ENCODE data around the gene FUT6.

Gene FUT6

DNA sequence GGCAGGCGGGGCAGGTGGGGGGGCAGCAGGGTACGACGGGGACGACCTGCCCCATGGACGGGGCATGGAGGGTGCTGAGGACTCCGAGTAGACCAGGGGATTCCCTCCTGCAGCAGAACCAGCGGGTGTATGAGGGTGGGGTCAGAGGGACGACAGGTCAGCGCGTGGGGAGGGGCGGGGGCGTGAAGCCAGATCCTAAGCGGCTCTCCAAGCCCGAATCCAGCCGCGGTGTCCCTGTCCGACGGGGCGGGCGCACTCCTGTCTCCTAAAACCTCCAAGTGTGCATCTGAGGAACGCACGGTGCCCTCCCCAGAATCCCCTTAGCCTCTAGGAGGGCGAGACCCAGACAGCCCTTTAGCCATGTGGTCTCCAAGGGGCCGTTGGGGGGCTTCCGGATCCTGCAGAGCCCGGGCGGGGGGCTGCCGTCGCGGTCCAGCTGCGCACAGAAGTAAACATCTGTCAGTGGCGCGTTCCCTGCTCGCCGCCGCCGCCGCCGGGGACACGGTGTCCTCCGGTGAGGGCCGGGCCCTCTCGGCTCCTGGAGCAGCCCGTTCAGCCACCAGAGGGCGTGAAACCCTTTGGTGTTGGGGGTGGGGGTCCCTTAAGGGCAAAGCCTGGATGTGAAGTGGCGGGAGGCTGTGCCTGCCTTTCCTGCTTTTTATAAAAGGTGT is 33.9 kb downstream of the FUT6 start:
- TF ChIP-seq, protein P1, sequence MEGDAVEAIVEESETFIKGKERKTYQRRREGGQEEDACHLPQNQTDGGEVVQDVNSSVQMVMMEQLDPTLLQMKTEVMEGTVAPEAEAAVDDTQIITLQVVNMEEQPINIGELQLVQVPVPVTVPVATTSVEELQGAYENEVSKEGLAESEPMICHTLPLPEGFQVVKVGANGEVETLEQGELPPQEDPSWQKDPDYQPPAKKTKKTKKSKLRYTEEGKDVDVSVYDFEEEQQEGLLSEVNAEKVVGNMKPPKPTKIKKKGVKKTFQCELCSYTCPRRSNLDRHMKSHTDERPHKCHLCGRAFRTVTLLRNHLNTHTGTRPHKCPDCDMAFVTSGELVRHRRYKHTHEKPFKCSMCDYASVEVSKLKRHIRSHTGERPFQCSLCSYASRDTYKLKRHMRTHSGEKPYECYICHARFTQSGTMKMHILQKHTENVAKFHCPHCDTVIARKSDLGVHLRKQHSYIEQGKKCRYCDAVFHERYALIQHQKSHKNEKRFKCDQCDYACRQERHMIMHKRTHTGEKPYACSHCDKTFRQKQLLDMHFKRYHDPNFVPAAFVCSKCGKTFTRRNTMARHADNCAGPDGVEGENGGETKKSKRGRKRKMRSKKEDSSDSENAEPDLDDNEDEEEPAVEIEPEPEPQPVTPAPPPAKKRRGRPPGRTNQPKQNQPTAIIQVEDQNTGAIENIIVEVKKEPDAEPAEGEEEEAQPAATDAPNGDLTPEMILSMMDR (conservative IDR thresholded peaks at IDR 0.05; ENCODE audit: low read depth, low read length): peak; percentile 79
- peak overlapping the region; percentile 28 for H3K4me3 ChIP-seq (ENCODE audit: low read depth, low read length)
- DNase-seq (ENCODE audit: low read depth): peak; percentile 55

DNA sequence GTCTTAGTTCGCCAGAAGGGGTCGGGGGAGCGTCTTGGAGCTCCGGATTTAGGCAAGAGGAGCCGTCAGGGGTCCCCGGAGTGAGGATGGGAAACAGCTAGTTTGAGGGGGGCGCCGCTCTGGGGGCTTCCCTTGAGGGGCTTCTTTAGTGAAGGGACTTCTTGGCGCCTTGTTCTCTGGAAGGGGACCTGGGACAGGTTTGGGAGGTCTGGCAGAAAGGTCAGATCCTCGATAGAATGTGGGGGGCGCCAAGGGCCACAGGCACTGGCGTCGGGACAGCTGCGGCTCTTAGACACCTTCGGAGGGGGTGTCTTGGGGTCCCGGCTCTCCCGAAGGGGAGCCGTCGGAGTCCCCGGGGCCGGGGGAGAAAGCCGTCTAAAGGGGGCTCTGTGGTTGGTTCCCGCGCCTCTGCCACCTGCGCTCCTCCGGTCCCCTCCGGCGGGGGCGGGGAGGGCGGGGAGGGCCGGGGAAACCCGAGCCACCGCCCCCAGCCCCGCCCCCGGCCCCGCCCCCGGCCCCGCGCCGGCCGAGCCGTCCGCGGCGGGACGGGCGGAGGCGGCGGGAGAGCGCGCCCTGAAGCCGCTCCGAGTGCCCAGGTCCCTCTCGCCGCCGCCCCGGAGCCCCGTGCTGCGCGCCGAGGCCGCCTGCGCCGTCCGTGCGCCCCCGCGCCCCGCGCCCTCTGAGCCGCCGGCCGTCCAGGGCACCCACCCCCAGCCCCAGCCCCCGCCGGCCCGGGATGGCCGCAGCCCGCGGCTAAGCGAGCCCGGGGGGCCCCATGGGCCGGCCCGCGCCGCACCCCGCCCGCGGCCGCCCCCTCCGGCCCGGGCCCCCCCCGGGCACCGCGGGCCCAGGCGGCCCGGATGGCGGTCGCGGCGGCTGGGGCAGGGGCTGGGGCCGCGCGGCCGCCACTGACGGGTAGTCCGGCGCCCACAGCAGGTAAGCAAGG is 34.7 kb downstream of the FUT6 start, which contains the start of gene NRTN:
Gene NRTN, plus strand, starts transcription at position 552 of the 946 bp plus-strand sequence. CDS start 19,099 bp downstream, outside the sequence.
- no peak for DNase-seq (ENCODE audit: low read depth)
- H3K4me3 ChIP-seq (ENCODE audit: low read depth, low read length): peak within 1 kb of the TSS; percentile 44
- TF ChIP-seq, protein P1 (conservative IDR thresholded peaks at IDR 0.05; ENCODE audit: low read depth, low read length): no peak

DNA sequence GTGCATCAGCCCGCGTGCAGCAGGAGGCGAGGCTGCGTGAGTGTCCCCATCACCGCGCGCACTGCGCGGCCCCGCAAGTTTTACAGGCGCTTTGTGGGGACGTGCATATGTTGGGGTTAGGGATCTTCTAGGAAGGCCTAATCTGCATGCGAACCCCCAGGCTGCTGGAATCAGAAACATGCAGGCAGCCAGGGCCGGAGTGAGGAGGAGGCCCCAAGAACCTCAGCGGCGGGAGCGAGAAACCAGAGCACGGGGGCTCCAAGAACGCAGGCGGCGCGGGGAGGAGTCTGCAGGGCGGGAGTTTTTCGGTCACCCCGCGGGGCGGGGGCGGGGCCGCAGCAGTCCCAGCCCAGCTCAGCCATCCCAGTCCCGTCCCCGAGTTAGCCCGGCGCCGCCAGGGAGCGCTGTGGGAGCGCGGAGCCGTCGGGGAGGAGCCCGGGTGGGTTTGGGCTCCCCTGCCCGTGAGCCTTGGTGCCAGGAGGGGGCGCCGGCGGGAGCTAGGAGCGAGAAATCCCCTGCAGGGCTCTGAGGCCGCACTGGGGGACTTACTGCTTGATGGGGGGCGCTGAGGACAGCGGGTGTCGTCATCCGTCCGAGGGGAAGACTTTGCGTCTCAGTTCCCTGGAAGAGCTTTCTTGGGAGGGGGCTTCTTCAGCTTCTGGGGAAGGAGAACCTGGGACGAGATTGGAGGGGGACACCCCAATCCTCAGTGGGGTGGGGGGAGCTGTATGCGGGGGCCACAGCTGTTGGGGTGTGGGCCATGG is 35.6 kb downstream of the FUT6 start:
- TF ChIP-seq, protein P1 (conservative IDR thresholded peaks at IDR 0.05; ENCODE audit: low read depth, low read length): peak; percentile 86
- DNase-seq (ENCODE audit: low read depth): peak; percentile 91
- peak overlapping the region; percentile 44 for H3K4me3 ChIP-seq (ENCODE audit: low read depth, low read length)

GRCh38 chr19:5803441-5803751 is 36.1 kb downstream of the FUT6 start:
- TF ChIP-seq, protein P1 (conservative IDR thresholded peaks at IDR 0.05; ENCODE audit: low read depth, low read length): no peak
- H3K4me3 ChIP-seq (ENCODE audit: low read depth, low read length): peak overlapping the region; percentile 44
- DNase-seq (ENCODE audit: low read depth): no peak

DNA sequence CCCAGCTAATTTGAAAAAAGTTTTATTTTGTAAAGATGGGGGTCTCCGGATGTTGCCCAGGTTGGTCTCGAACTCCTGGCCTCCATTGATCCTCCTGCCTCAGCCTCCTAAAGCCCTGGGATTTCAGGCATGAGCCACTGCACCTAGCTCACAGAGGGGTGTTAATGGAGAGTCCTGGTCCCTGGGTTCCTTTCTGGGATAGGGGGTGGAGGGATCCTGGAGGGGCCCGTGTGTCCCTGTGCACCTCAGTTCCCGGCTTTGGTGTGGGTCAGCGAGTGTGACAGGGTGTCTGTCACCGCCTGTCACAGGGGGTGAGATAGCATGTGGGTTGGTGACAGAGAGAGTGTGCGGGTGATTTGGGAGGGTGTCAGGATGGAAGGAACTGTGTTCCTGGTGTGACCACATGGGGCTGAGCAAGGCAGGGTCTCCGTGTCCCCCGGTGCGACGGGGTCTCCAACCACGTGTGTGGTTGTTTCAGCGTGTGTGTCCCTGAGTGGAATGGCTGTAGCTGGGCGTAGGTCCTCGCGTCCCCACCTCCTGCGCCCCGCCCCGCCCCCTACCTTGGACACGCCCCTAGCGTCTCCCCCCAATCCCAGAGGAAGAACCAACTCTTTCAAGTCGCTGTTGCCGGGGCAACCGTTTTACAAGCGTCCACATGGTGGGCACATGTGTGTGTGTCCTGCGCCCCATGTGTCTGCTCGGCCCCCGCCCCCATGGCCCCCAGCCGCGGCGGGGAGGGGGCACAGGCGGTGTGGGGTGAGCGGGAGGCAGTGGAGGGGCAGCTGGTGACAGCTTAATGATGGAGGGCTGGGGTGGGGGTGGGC is 37.5 kb downstream of the FUT6 start:
- TF ChIP-seq, protein P1 (conservative IDR thresholded peaks at IDR 0.05; ENCODE audit: low read depth, low read length): no peak
- H3K4me3 ChIP-seq (ENCODE audit: low read depth, low read length): no peak overlapping the region
- peak; percentile 44 for DNase-seq (ENCODE audit: low read depth)
